A673 (cell line): ENCODE results near the gene KPNB1.

Source experiments
- CTCF ChIP-seq: fragments of 300-800, 200-600 bp; sonication (generic); conservative IDR thresholded peaks from 2 replicates; pipeline ENCODE4 v1.5.1; 2017; ENCODE audit warnings: low read depth, mild to moderate bottlenecking, antibody characterized with exemption, low read length, moderate library complexity, mixed read lengths
- EZH2 ChIP-seq: fragments of 200-600 bp; sonication (generic); IDR thresholded peaks from 2 replicates; pipeline ENCODE4 v1.6.1; 2017; ENCODE audit warnings: borderline replicate concordance, low read depth, mild to moderate bottlenecking, mixed read lengths, antibody characterized with exemption, low read length; ENCODE audit not compliant: poor library complexity, severe bottlenecking

GRCh38 chr17:47652570-47652969 lies 2.9 kb downstream of the KPNB1 start:
- no peak for TF ChIP-seq CTCF
- no peak for TF ChIP-seq EZH2
